ENCODE measurements around the gene PCDHGA9.

GRCh38 chr5:141427783-141428426 lies 25.3 kb downstream of the PCDHGA9 start:
- TF ChIP-seq EZH2 (IDR thresholded peaks at IDR 0.05; ENCODE audit: borderline replicate concordance, control insufficient read depth, low read depth, low read length) (no peak), NFYB (IDR thresholded peaks at IDR 0.05; ENCODE audit: insufficient read depth, low read depth, low read length) (no peak), TARDBP (IDR thresholded peaks at IDR 0.05; ENCODE audit: borderline replicate concordance) (no peak), NFIC (IDR thresholded peaks at IDR 0.05; ENCODE audit: low read depth, low read length) (no peak), KDM1A (IDR thresholded peaks at IDR 0.05; ENCODE audit: borderline replicate concordance) (no peak), ATF7 (IDR thresholded peaks at IDR 0.05; ENCODE audit: low read depth) (no peak), CHD4 (IDR thresholded peaks at IDR 0.05) (no peak), ZNF207 (IDR thresholded peaks at IDR 0.05; ENCODE audit: borderline replicate concordance) (no peak), JUND (IDR thresholded peaks at IDR 0.05; ENCODE audit: low read depth, low read length) (no peak)
- TF ChIP-seq, protein P1, sequence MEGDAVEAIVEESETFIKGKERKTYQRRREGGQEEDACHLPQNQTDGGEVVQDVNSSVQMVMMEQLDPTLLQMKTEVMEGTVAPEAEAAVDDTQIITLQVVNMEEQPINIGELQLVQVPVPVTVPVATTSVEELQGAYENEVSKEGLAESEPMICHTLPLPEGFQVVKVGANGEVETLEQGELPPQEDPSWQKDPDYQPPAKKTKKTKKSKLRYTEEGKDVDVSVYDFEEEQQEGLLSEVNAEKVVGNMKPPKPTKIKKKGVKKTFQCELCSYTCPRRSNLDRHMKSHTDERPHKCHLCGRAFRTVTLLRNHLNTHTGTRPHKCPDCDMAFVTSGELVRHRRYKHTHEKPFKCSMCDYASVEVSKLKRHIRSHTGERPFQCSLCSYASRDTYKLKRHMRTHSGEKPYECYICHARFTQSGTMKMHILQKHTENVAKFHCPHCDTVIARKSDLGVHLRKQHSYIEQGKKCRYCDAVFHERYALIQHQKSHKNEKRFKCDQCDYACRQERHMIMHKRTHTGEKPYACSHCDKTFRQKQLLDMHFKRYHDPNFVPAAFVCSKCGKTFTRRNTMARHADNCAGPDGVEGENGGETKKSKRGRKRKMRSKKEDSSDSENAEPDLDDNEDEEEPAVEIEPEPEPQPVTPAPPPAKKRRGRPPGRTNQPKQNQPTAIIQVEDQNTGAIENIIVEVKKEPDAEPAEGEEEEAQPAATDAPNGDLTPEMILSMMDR (IDR thresholded peaks at IDR 0.05 in 2 of 3, conservative IDR thresholded peaks at IDR 0.05 in 1 of 3; ENCODE audit: control insufficient read depth in 2 of 3, extremely low read depth in 1 of 3, insufficient read depth in 1 of 3, low read depth in 3 of 3, low read length in 3 of 3) = no peak

Measured in GM12878 (cell line).